Measurements from ENCODE around the gene OLA1. TPM values are rescaled to one million over a fixed set of nuclear protein-coding genes. Genes with fewer than 3 reads are reported as not detected.

OLA1 gene
- polyA plus RNA-seq, 1 donor from 2014 or later: 59.7 TPM

- Mint-ChIP-seq H3K4me3 (no peak overlapping the region), H3K27ac (peak overlapping the region in 1 of 3 donors; percentile 41), H3K36me3 (peaks cover 3% of the 10 kb centered on the region), H3K4me1 (peaks cover 0 to 4% (median 2%) of the 10 kb centered on the region in 3 donors), H3K9me3 (no peaks in the 10 kb centered on the region), H3K27me3 (no peaks in the 10 kb centered on the region)
Measured at GRCh38 chr2:174210862-174211261, 37.5 kb downstream of the OLA1 start.

GRCh38 chr2:174209325-174209724 lies 39.0 kb downstream of the OLA1 start:
- H3K27ac Mint-ChIP-seq: no peak overlapping the region
- no peaks in the 10 kb centered on the region for H3K27me3 Mint-ChIP-seq
- no peak overlapping the region for H3K4me3 Mint-ChIP-seq
- H3K9me3 Mint-ChIP-seq: no peaks in the 10 kb centered on the region
- peaks cover 0 to 4% (median 3%) of the 10 kb centered on the region in 3 donors for H3K4me1 Mint-ChIP-seq
- H3K36me3 Mint-ChIP-seq: peaks cover 10% of the 10 kb centered on the region

DNA sequence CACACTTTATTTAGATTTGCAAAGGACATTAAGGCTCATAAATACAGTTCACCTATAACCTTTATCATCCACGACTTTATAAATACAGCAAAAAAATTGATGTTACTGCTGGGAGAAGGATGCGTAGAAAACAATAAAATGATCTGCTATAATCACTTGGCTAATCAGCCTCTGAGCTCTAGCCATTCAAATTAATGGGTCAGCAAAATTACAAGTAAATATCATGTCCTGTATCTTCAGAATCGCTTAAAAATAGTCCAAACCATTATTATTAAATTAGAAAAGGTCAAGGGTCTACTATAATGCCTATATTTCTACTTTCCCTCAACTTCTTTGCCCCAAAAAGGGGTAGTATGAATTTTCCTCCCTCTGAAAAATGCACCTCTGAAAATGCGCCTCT lies 40.3 kb downstream of the OLA1 start:
- H3K9me3 Mint-ChIP-seq: no peaks in the 10 kb centered on the region
- H3K4me3 Mint-ChIP-seq: no peak overlapping the region
- no peak overlapping the region for H3K27ac Mint-ChIP-seq
- peaks cover 10% of the 10 kb centered on the region for H3K36me3 Mint-ChIP-seq
- H3K4me1 Mint-ChIP-seq: peaks cover 0 to 4% (median 3%) of the 10 kb centered on the region in 3 donors
- H3K27me3 Mint-ChIP-seq: no peaks in the 10 kb centered on the region

DNA sequence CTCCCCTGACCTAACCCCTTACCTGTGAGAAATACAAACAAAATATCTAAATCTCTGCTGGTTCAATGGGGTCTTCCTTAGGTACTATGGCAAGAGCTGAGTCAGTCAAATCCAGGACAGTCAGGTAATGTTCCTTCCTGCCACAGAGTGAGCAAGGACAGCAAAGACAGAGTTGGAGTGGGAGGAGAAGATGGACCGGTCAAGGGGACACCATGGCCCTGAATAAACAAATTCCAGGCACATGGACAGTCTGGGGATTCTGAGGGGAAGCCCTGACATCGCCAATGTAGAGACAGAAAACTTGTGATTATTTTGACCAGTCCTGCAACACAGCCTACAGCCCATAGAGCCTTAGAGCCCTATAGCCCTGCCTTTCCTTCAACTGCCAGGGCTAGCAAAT lies 42.8 kb downstream of the OLA1 start:
- H3K27me3 Mint-ChIP-seq: no peaks in the 10 kb centered on the region
- peaks cover 10% of the 10 kb centered on the region for H3K36me3 Mint-ChIP-seq
- H3K9me3 Mint-ChIP-seq: no peaks in the 10 kb centered on the region
- H3K4me1 Mint-ChIP-seq: peaks cover 0 to 4% (median 1%) of the 10 kb centered on the region in 3 donors
- no peak overlapping the region for H3K27ac Mint-ChIP-seq
- no peak overlapping the region for H3K4me3 Mint-ChIP-seq

- Mint-ChIP-seq H3K9me3 (no peaks in the 10 kb centered on the region), H3K36me3 (peaks cover 10% of the 10 kb centered on the region), H3K4me1 (peaks cover 0 to 3% (median 1%) of the 10 kb centered on the region in 3 donors), H3K27ac (no peak overlapping the region), H3K4me3 (no peak overlapping the region), H3K27me3 (no peaks in the 10 kb centered on the region)
Measured at GRCh38 chr2:174202188-174202587, 46.1 kb downstream of the OLA1 start.

GRCh38 chr2:174198846-174199564 lies 49.3 kb downstream of the OLA1 start:
- peaks cover 0 to 2% (median 2%) of the 10 kb centered on the region in 3 donors for H3K4me1 Mint-ChIP-seq
- peaks cover 4% of the 10 kb centered on the region for H3K36me3 Mint-ChIP-seq
- no peaks in the 10 kb centered on the region for H3K27me3 Mint-ChIP-seq
- no peaks in the 10 kb centered on the region for H3K9me3 Mint-ChIP-seq
- H3K4me3 Mint-ChIP-seq: no peak overlapping the region
- no peak overlapping the region for H3K27ac Mint-ChIP-seq

DNA sequence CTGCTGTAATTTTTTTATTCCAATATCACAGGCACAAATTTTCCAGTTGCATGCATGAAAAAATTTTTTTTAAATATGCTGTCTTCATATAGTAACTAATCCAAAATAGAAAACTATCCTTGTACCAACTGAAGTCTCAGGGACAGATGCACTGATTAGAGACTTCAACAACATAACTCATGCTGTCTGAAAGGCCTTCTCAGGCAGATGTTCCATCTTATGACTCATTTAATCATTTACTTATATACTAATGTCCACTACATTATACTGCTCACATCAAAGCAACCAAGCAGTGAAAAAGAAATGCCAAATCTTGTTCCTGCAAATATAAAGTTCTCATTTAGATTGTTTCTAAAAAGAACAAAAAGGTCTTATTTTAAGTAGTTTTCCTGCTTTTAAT lies 53.1 kb downstream of the OLA1 start:
- Mint-ChIP-seq H3K27me3 (no peaks in the 10 kb centered on the region), H3K36me3 (peaks cover 2% of the 10 kb centered on the region), H3K4me3 (no peak overlapping the region), H3K4me1 (peaks cover 0 to 5% (median 2%) of the 10 kb centered on the region in 3 donors), H3K27ac (no peak overlapping the region), H3K9me3 (no peaks in the 10 kb centered on the region)

GRCh38 chr2:174193737-174194136 lies 54.6 kb downstream of the OLA1 start:
- no peaks in the 10 kb centered on the region for H3K27me3 Mint-ChIP-seq
- H3K9me3 Mint-ChIP-seq: no peaks in the 10 kb centered on the region
- H3K27ac Mint-ChIP-seq: no peak overlapping the region
- peaks cover 0 to 5% (median 2%) of the 10 kb centered on the region in 3 donors for H3K4me1 Mint-ChIP-seq
- no peak overlapping the region for H3K4me3 Mint-ChIP-seq
- peaks cover 2% of the 10 kb centered on the region for H3K36me3 Mint-ChIP-seq

GRCh38 chr2:174192664-174193063 lies 55.7 kb downstream of the OLA1 start:
- Mint-ChIP-seq H3K9me3 (no peaks in the 10 kb centered on the region), H3K27ac (no peak overlapping the region), H3K27me3 (no peaks in the 10 kb centered on the region), H3K4me3 (no peak overlapping the region), H3K36me3 (peaks cover 5% of the 10 kb centered on the region), H3K4me1 (peaks cover 0 to 7% (median 2%) of the 10 kb centered on the region in 3 donors)

- H3K27ac Mint-ChIP-seq: no peak overlapping the region
- H3K27me3 Mint-ChIP-seq: no peaks in the 10 kb centered on the region
- H3K4me1 Mint-ChIP-seq: peaks cover 0 to 7% (median 0%) of the 10 kb centered on the region in 3 donors
- H3K4me3 Mint-ChIP-seq: no peak overlapping the region
- H3K9me3 Mint-ChIP-seq: no peaks in the 10 kb centered on the region
- H3K36me3 Mint-ChIP-seq: peaks cover 3% of the 10 kb centered on the region
Measured at GRCh38 chr2:174191342-174192074, 56.8 kb downstream of the OLA1 start.

- peaks cover 10 to 20% (median 10%) of the 10 kb centered on the region in 3 donors for H3K4me1 Mint-ChIP-seq
- no peak overlapping the region for H3K4me3 Mint-ChIP-seq
- peaks cover 9% of the 10 kb centered on the region for H3K36me3 Mint-ChIP-seq
- H3K27ac Mint-ChIP-seq: no peak overlapping the region
- no peaks in the 10 kb centered on the region for H3K27me3 Mint-ChIP-seq
- no peaks in the 10 kb centered on the region for H3K9me3 Mint-ChIP-seq
Measured at GRCh38 chr2:174184915-174185314, 63.4 kb downstream of the OLA1 start.

- H3K4me3 Mint-ChIP-seq: no peak overlapping the region
- no peaks in the 10 kb centered on the region for H3K9me3 Mint-ChIP-seq
- H3K4me1 Mint-ChIP-seq: peaks cover 10 to 20% (median 10%) of the 10 kb centered on the region in 3 donors
- H3K36me3 Mint-ChIP-seq: peaks cover 9% of the 10 kb centered on the region
- H3K27me3 Mint-ChIP-seq: no peaks in the 10 kb centered on the region
- H3K27ac Mint-ChIP-seq: no peak overlapping the region
Measured at GRCh38 chr2:174184504-174184903, 63.8 kb downstream of the OLA1 start.

GRCh38 chr2:174183076-174183475 lies 65.3 kb downstream of the OLA1 start:
- Mint-ChIP-seq H3K9me3 (no peaks in the 10 kb centered on the region), H3K4me3 (no peak overlapping the region), H3K27me3 (no peaks in the 10 kb centered on the region), H3K4me1 (peaks cover 10 to 20% (median 12%) of the 10 kb centered on the region in 3 donors), H3K27ac (no peak overlapping the region), H3K36me3 (peaks cover 9% of the 10 kb centered on the region)

- H3K36me3 Mint-ChIP-seq: peaks cover 6% of the 10 kb centered on the region
- peak overlapping the region in 1 of 3 donors; percentile 47 for H3K27ac Mint-ChIP-seq
- peaks cover 8 to 20% (median 12%) of the 10 kb centered on the region in 3 donors for H3K4me1 Mint-ChIP-seq
- H3K9me3 Mint-ChIP-seq: peaks cover 0 to 5% (median 0%) of the 10 kb centered on the region in 3 donors
- H3K4me3 Mint-ChIP-seq: no peak overlapping the region
- no peaks in the 10 kb centered on the region for H3K27me3 Mint-ChIP-seq
Measured at GRCh38 chr2:174181368-174181767, 67.0 kb downstream of the OLA1 start.

DNA sequence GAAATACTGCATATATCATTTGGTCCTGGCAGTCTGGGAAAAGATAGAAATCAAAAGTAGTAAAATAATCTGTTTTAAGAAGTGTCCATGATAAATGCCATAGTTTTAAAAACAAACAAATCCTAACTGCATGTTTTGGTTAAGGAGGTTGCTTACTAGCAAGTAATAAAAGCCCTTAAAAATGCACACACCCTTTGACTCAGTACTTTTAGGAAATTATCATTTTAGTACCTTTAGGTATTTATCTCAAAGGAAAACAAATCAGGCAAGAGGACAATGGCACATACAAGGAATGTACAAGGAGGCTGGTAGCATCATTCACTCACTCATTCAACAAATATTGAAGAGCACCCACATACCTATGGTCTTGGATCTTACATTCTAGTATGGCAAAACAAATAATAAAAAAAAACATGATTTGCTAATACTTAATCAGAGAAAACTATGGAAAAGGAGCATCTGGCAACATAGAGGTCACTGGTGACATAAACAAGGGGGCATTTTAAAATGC lies 67.6 kb downstream of the OLA1 start:
- Mint-ChIP-seq H3K36me3 (peaks cover 7% of the 10 kb centered on the region), H3K27ac (peak overlapping the region in 1 of 3 donors; percentile 47), H3K4me3 (no peak overlapping the region), H3K4me1 (peaks cover 8 to 20% (median 12%) of the 10 kb centered on the region in 3 donors), H3K27me3 (no peaks in the 10 kb centered on the region), H3K9me3 (peaks cover 0 to 6% (median 0%) of the 10 kb centered on the region in 3 donors)

Data from IgD-negative memory B cell (primary cell).